GM18867 (cell line): Measurements from ENCODE around the gene P2RY4.
"Not testable (repeated sequence)": the region's sequence is repeated elsewhere in the genome, so short reads cannot be mapped to it uniquely, and the experiment has no call there.

Experiments used
- ATAC-seq: cut with Tn5 transposase; IDR thresholded peaks from one replicate; pipeline ENCODE4 v1.9.1; 2021; ENCODE audit warnings: mild to moderate bottlenecking, moderate library complexity; ENCODE audit not compliant: unreplicated experiment

Gene P2RY4

GRCh38 chrX:70244881-70245280, 15.1 kb downstream of the P2RY4 start:
- no peak for ATAC-seq

GRCh38 chrX:70243601-70244000, 16.4 kb downstream of the P2RY4 start:
- ATAC-seq: not testable (repeated sequence)

- ATAC-seq: no peak
These were observed 18.5 kb downstream of the P2RY4 start for GRCh38 chrX:70241501-70241900.

- ATAC-seq: no peak
These were observed 19.3 kb downstream of the P2RY4 start for GRCh38 chrX:70240751-70241150.

GRCh38 chrX:70234355-70234754, 25.6 kb downstream of the P2RY4 start, which contains the start of gene AWAT1:
Gene AWAT1, plus strand, starts transcription at chrX:70234655. Its CDS starts 41 bp downstream, at chrX:70234696.
- ATAC-seq: no peak

- ATAC-seq: no peak
These were observed 28.3 kb downstream of the P2RY4 start for GRCh38 chrX:70231666-70232065.

GRCh38 chrX:70226687-70227086, 33.3 kb downstream of the P2RY4 start:
- no peak for ATAC-seq

GRCh38 chrX:70226048-70226447, 34.0 kb downstream of the P2RY4 start:
- ATAC-seq: no peak

GRCh38 chrX:70219938-70220764, 39.9 kb downstream of the P2RY4 start:
- no peak for ATAC-seq

- not testable (repeated sequence) for ATAC-seq
These were observed 50.4 kb downstream of the P2RY4 start for GRCh38 chrX:70209570-70209969.

- no peak for ATAC-seq
These were observed 51.5 kb downstream of the P2RY4 start for GRCh38 chrX:70208479-70208878.
